GM21576 (cell line): Measurements from ENCODE around the gene C11orf91.
"Not testable (repeated sequence)": the region's sequence is repeated elsewhere in the genome, so short reads cannot be mapped to it uniquely, and the experiment has no call there.

Source experiments
- ATAC-seq: cut with Tn5 transposase; IDR thresholded peaks from one replicate; pipeline ENCODE4 v1.9.1; 2021; ENCODE audit warnings: mild to moderate bottlenecking, moderate library complexity; ENCODE audit not compliant: unreplicated experiment

The C11orf91 gene

GRCh38 chr11:33722590-33723234, 22.1 kb upstream of the C11orf91 start:
- ATAC-seq, result peak; percentile 61

- ATAC-seq, result no peak
Measured at GRCh38 chr11:33721984-33722383, 21.4 kb upstream of the C11orf91 start.

- ATAC-seq, result no peak
Measured at GRCh38 chr11:33721426-33721825, 20.8 kb upstream of the C11orf91 start.

GRCh38 chr11:33719587-33719986, 19.0 kb upstream of the C11orf91 start:
- ATAC-seq, result no peak

- no peak for ATAC-seq
Measured at GRCh38 chr11:33718440-33718839, 17.8 kb upstream of the C11orf91 start.

GRCh38 chr11:33716243-33716642, 15.6 kb upstream of the C11orf91 start:
- ATAC-seq, result no peak

- ATAC-seq, result no peak
Measured at GRCh38 chr11:33713856-33714398, 13.3 kb upstream of the C11orf91 start.

- no peak for ATAC-seq
Measured at GRCh38 chr11:33713151-33713855, 12.7 kb upstream of the C11orf91 start.

GRCh38 chr11:33712436-33712835, 11.8 kb upstream of the C11orf91 start:
- ATAC-seq, result no peak

GRCh38 chr11:33709466-33709865, 8.8 kb upstream of the C11orf91 start:
- ATAC-seq, result no peak

- ATAC-seq, result no peak
Measured at GRCh38 chr11:33708985-33709384, 8.4 kb upstream of the C11orf91 start.

- ATAC-seq, result not testable (repeated sequence)
Measured at GRCh38 chr11:33707831-33708230, 7.2 kb upstream of the C11orf91 start.

- no peak for ATAC-seq
Measured at GRCh38 chr11:33706966-33707365, 6.3 kb upstream of the C11orf91 start.

GRCh38 chr11:33706546-33706945, 5.9 kb upstream of the C11orf91 start:
- ATAC-seq, result no peak

GRCh38 chr11:33704240-33705002, 3.8 kb upstream of the C11orf91 start:
- no peak for ATAC-seq

- ATAC-seq, result no peak
Measured at GRCh38 chr11:33703788-33704187, 3.2 kb upstream of the C11orf91 start.

GRCh38 chr11:33703234-33703633, 2.6 kb upstream of the C11orf91 start:
- no peak for ATAC-seq

GRCh38 chr11:33701302-33702230, 940 bp upstream of the C11orf91 start:
- no peak for ATAC-seq

- no peak for ATAC-seq
Measured at GRCh38 chr11:33700063-33700501, 544 bp downstream of the C11orf91 start.

GRCh38 chr11:33699515-33700062, 1.0 kb downstream of the C11orf91 start:
- ATAC-seq, result no peak
